Adrenal gland (tissue), 12 donors: ENCODE data around the gene SPTB. TPM values are rescaled to one million over a fixed set of nuclear protein-coding genes. Genes with fewer than 3 reads are reported as not detected.

ENCODE experiments used
- DNase-seq, 7 donors: peaks; one replicate each; pipeline ENCODE4 v3.0.0-alpha.2; 2019 to 2020
- H3K27ac ChIP-seq, 5 donors: fragments of 200-600 bp; sonication (generic) in 4 of 5; 1 replicate in 3 of 5; 2 replicates in 2 of 5; pipeline versions ENCODE4 v1.5.1 to v1.8.0; 2016 to 2020; ENCODE audit warnings: mild to moderate bottlenecking in 1 of 5
- H3K27me3 ChIP-seq: fragments of 200-600 bp; 2 replicates; pipeline ENCODE4 v1.8.0; 2021
- H3K36me3 ChIP-seq, 2 donors: fragments of 200-600 bp; replicated peaks in 1 of 2; 1 replicate in 1 of 2; 2 replicates in 1 of 2; pipeline versions ENCODE4 v1.5.1 to v1.8.0; 2018 to 2022
- H3K4me1 ChIP-seq, 2 donors: fragments of 200-600 bp; replicated peaks in 1 of 2; 1 replicate in 1 of 2; 2 replicates in 1 of 2; pipeline versions ENCODE4 v1.5.1 to v1.8.0; 2018 to 2021
- H3K4me3 ChIP-seq, 4 donors: fragments of 200-600 bp; sonication (generic) in 3 of 4; one replicate each; pipeline ENCODE4 v1.5.1; 2016 to 2018
- H3K9me3 ChIP-seq, 3 donors: fragments of 200-600 bp; sonication (generic) in 1 of 3; replicated peaks in 1 of 3; 1 replicate in 2 of 3; 2 replicates in 1 of 3; pipeline versions ENCODE4 v1.5.1 to v1.8.0; 2016 to 2021
- CTCF ChIP-seq, 6 experiments: fragments of 450-650 bp in 4 of 6; fragments of 200-600 bp in 2 of 6; sonication (generic) in 1 of 6; IDR thresholded peaks; 1 replicate in 5 of 6; 2 replicates in 1 of 6; pipeline versions ENCODE4 v1.5.1 to v1.8.0; 2016 to 2021; ENCODE audit warnings: antibody characterized with exemption in 6 of 6, mild to moderate bottlenecking in 2 of 6, moderate library complexity in 1 of 6
- POLR2A ChIP-seq, 2 donors: fragments of 450-650 bp; IDR thresholded peaks; one replicate each; pipeline ENCODE4 v1.6.1; 2017; ENCODE audit warnings: antibody characterized with exemption in 2 of 2, mild to moderate bottlenecking in 2 of 2, moderate library complexity in 1 of 2
- WGBS, 4 donors: extraction: QIAGEN DNeasy Blood & Tissue Kit in 2 of 4; methylation state at CpG; one replicate each; pipeline versions ENCODE4 v1.1.5 to v1.1.7; 2013 to 2017; 5-methylcytosine and 5-hydroxymethylcytosine counted together
- intact Hi-C, 2 donors: fragments of 100-400 bp; cut with DNase I; formaldehyde crosslinking; loops; one replicate each; pipeline versions ENCODE4 v1.14.1 to v1.15.0; 2022 to 2023
- polyA plus RNA-seq, 3 donors: library from polyadenylated mRNA; stranded (reverse); fragments of 200-250 nt in 2 of 3; fragments of 350-450 nt in 1 of 3; fragmentation: Illumina TruSeq in 1 of 3; extraction: RNeasy Lipid Tissue Mini Kit (QIAGEN cat#74804) in 1 of 3; gene quantifications; one replicate each; pipeline ENCODE4 v1.2.3, GENCODE V29; 2013 to 2014
- total RNA-seq, 9 donors: library from RNA; depleted of rRNA in 4 of 9; stranded (reverse); fragments of >200 nt in 4 of 9; fragments of 120-200 nt in 1 of 9; fragmentation: NEBNext Ultra II Directional in 1 of 9; extraction: Animal tissue kit (Norgen Biotek cat#: 25700) in 1 of 9; gene quantifications; one replicate each; pipeline versions ENCODE4 v1.1.0 to v1.2.4, GENCODE V29; 2013 to 2023
- donor health status: healthy with polysubstance abuse.
- donor health status: Bipolar disorder and iron deficiency.
- donor health status: DM: yes; HTN: yes; CAD: no.
- donor health status: DM: no; HTN: no; CAD: no.
- donor health status: DM: no; HTN: no; CAD: no.
- donor health status: DM: yes; HTN: yes; CAD: no.

The SPTB gene
- total and polyA plus RNA-seq, 12 donors, result 0.18 to 14.5 (median 1.2) TPM

- no peak for TF ChIP-seq CTCF (IDR thresholded peaks at IDR 0.05)
- TF ChIP-seq POLR2A (IDR thresholded peaks at IDR 0.05), result no peak
- Histone ChIP-seq H3K9me3 (no peaks in the 10 kb centered on the region), H3K27ac (no peak overlapping the region), H3K27me3 (no peaks in the 10 kb centered on the region), H3K36me3 (no peaks in the 10 kb centered on the region), H3K4me3 (no peak overlapping the region), H3K4me1 (no peaks in the 10 kb centered on the region)
- DNase-seq, result no peak
- intact Hi-C loops, result no loop called here
- 48 to 69% (median 61%) methylated on average over 2 of the region's 2 CpGs for WGBS, 4 donors
Measured at GRCh38 chr14:64771161-64771560, 108.5 kb downstream of the SPTB start.

DNA sequence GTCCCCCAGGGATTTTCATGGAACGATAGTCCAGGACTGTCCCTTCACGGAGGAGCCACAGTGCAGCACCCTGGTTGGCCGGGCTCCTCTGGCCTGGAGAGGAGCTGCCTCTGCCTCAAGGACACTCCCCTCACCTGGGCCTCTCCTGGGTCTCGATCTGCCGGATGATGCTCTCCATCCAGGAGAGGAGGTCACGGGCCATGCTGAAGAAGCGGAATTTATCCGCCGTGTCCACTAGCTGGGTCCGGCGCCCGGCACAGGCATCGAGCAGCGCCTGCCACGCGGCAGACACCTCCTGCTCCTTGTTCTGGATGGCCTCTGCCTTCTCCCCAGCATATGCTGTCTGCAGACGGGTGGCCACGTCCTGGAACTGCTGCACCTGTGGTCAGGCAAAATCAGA is 109.0 kb downstream of the SPTB start:
- Histone ChIP-seq H3K27ac (no peak overlapping the region), H3K4me1 (no peaks in the 10 kb centered on the region), H3K4me3 (no peak overlapping the region), H3K36me3 (no peaks in the 10 kb centered on the region), H3K9me3 (no peaks in the 10 kb centered on the region), H3K27me3 (no peaks in the 10 kb centered on the region)
- TF ChIP-seq CTCF (IDR thresholded peaks at IDR 0.05) (no peak), POLR2A (IDR thresholded peaks at IDR 0.05) (no peak)
- no peak for DNase-seq
- intact Hi-C loops, result no loop called here
- WGBS, 4 donors, result 86 to 94% (median 93%) methylated on average over 8 to 18 of the region's 18 CpGs

DNA sequence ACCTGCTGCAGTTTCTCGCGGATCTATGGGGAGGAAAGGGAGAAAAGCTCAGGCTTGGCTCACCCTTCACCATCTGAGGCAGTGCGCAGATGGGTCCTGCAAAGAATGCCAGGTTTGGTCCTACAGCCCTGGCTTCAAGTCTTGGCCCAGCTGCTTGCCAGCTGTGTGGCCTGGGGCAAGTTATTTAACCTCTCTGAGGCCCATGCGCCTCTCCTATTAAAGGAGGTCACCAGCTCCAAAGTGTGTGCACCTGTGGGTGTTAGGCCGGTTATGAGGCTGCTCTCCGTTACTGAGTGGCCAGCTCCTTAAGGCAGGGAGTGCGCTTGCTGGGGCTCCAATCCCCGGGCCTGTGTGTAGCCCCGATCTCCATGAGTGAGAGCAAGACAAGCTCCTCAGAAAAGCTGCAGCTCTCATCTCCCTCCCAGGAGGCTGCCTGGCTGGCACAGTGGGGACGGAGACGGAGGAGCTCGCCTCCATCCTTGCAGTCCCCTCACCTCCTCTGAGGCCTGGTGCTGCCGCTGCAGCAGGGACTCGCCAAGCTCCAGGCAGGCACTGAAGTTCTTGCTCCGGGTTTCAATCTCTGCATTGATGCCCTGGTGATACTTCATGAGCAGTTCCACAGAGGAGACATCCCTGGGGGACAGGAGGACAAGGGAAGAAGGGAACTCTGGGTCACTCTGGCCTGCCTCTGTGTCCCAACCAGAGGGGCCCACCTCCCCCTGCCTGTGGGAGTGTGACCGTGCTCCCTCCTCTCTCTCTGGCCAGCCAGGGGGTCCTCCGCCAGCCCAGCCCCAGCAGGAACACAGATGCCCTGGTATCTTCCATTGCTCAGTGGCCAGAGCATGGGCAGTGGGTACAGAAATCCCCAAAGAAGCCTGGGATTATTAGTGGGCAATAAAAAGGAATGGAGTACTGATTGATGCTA is 110.3 kb downstream of the SPTB start:
- no peak for DNase-seq
- 79 to 91% (median 86%) methylated on average over 5 to 17 of the region's 17 CpGs for WGBS, 4 donors
- Histone ChIP-seq H3K4me3 (no peak overlapping the region), H3K27ac (no peak overlapping the region), H3K9me3 (no peaks in the 10 kb centered on the region), H3K4me1 (peaks cover 0 to 7% of the 10 kb centered on the region in 2 donors), H3K36me3 (no peaks in the 10 kb centered on the region), H3K27me3 (no peaks in the 10 kb centered on the region)
- TF ChIP-seq POLR2A (IDR thresholded peaks at IDR 0.05), result no peak
- no peak for TF ChIP-seq CTCF (IDR thresholded peaks at IDR 0.05)
- intact Hi-C loops, result loop anchor here (5.0 to 10.0 kb wide), 4 partner anchors 97 to 425 kb away; no protein-coding TSS in a partner anchor

GRCh38 chr14:64768401-64769095 is 111.2 kb downstream of the SPTB start:
- H3K27ac ChIP-seq, result no peak overlapping the region
- no peaks in the 10 kb centered on the region for H3K36me3 ChIP-seq
- intact Hi-C loops, result loop anchor here (5.0 to 10.0 kb wide), 4 partner anchors 96 to 424 kb away; no protein-coding TSS in a partner anchor
- peaks cover 0 to 14% of the 10 kb centered on the region in 2 donors for H3K4me1 ChIP-seq
- H3K9me3 ChIP-seq, result no peaks in the 10 kb centered on the region
- 74 to 93% (median 78%) methylated on average over 7 to 13 of the region's 13 CpGs for WGBS, 4 donors
- no peak for TF ChIP-seq CTCF (IDR thresholded peaks at IDR 0.05)
- no peak for TF ChIP-seq POLR2A (IDR thresholded peaks at IDR 0.05)
- H3K27me3 ChIP-seq, result no peaks in the 10 kb centered on the region
- H3K4me3 ChIP-seq, result no peak overlapping the region
- no peak for DNase-seq
